ENCODE results near the gene FOLR2.

The FOLR2 gene

DNA sequence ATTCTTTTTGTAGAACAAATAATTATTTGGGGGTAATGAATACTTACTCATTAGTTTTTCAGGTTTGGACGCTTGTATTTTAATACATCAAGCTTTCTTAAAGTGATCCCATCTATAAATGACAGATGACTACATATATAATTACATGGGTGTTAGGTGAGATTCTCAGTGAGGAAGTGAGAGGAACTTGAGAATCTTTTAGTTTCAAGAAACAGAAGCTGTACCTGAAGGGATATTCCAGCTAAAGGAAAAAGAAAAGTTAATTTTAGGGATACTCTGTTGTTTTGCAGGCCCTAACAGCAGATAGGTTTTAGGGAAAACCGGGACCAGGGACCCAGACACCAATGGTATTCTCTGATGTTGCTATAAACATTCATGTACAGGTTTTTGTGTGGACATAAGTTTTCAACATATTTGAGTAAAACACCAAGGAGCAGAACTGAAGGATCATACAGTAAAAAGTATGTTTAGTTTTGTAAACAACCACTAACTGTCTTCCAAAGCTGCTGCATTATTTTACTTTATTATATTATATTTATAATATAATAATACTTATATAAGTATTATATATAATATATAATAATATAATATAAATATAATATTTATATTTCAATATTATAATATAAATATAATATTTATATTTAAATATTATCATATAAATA, 51.5 kb downstream of the FOLR2 start:
- H3K9ac ChIP-seq (ENCODE audit: low read depth, low read length) = no peak overlapping the region
- no peaks in the 10 kb centered on the region for H3K9me3 ChIP-seq (ENCODE audit: insufficient read depth, low read depth, low read length)
- H3K27ac ChIP-seq (ENCODE audit: low read length) = no peak overlapping the region

More for the DNA sequence above, 51.5 kb downstream of the FOLR2 start:
- no peaks in the 10 kb centered on the region for H3K27me3 ChIP-seq (ENCODE audit: insufficient read depth, low read length)
- H3K4me1 ChIP-seq (ENCODE audit: insufficient read depth, low read length) = no peaks in the 10 kb centered on the region
- no peaks in the 10 kb centered on the region for H3K36me3 ChIP-seq (ENCODE audit: insufficient read depth, low read depth, low read length)
- no peak overlapping the region for H3K4me3 ChIP-seq (ENCODE audit: low read length)

Measured in iPS-20b (cell line).